22Rv1 (cell line): ENCODE data around the gene PPP1R7.

Source experiments
- CTCF ChIP-seq: fragments of 450-650 bp; IDR thresholded peaks from 2 replicates; pipeline ENCODE4 v1.5.1; 2017; ENCODE audit warnings: mild to moderate bottlenecking
- ZFX ChIP-seq: fragments of 450-650 bp; IDR thresholded peaks from 2 replicates; pipeline ENCODE4 v1.6.1; 2017; ENCODE audit warnings: antibody characterized with exemption, borderline replicate concordance

GRCh38 chr2:241110607-241111439 is 39.4 kb upstream of the PPP1R7 start:
- TF ChIP-seq CTCF (no peak), ZFX (no peak)
